Liver (tissue), 9 donors: ENCODE measurements around the gene ITGA11. TPM values are rescaled to one million over a fixed set of nuclear protein-coding genes. Genes with fewer than 3 reads are reported as not detected.

Experiments used
- DNase-seq: peaks from one replicate; pipeline ENCODE4 v3.0.0-alpha.2; 2017; ENCODE audit warnings: low spot score
- H3K27ac ChIP-seq, 2 donors: one replicate each; pipeline ENCODE4 v1.7.0; 2013; ENCODE audit warnings: inconsistent platforms in 2 of 2, low read length in 2 of 2, control low read depth in 1 of 2, low read depth in 1 of 2, mild to moderate bottlenecking in 1 of 2
- H3K27me3 ChIP-seq, 4 donors: one replicate each; pipeline versions ENCODE4 v1.6.1 to v1.7.0; 2013; ENCODE audit warnings: low read length in 3 of 4, inconsistent platforms in 1 of 4, mild to moderate bottlenecking in 1 of 4, moderate library complexity in 1 of 4; ENCODE audit not compliant: control insufficient read depth in 4 of 4, insufficient read depth in 4 of 4
- H3K36me3 ChIP-seq, 4 donors: one replicate each; pipeline versions ENCODE4 v1.6.1 to v1.7.0; 2013; ENCODE audit warnings: low read length in 3 of 4, mild to moderate bottlenecking in 3 of 4, low read depth in 1 of 4, moderate library complexity in 1 of 4; ENCODE audit not compliant: control insufficient read depth in 4 of 4, insufficient read depth in 3 of 4
- H3K4me1 ChIP-seq, 4 donors: one replicate each; pipeline versions ENCODE4 v1.6.1 to v1.7.0; 2013; ENCODE audit warnings: low read length in 3 of 4, mild to moderate bottlenecking in 3 of 4, moderate library complexity in 1 of 4; ENCODE audit not compliant: control insufficient read depth in 4 of 4, insufficient read depth in 4 of 4
- H3K4me3 ChIP-seq, 3 donors: one replicate each; pipeline versions ENCODE4 v1.6.1 to v1.7.0; 2013; ENCODE audit warnings: low read length in 3 of 3, control low read depth in 1 of 3, low read depth in 1 of 3, mild to moderate bottlenecking in 1 of 3
- H3K9ac ChIP-seq, 2 donors: one replicate each; pipeline ENCODE4 v1.7.0; 2013; ENCODE audit warnings: low read length in 2 of 2, mild to moderate bottlenecking in 2 of 2, moderate library complexity in 2 of 2, control low read depth in 1 of 2, low read depth in 1 of 2
- H3K9me3 ChIP-seq, 4 donors: one replicate each; pipeline versions ENCODE4 v1.6.1 to v1.7.0; 2013; ENCODE audit warnings: low read length in 3 of 4; ENCODE audit not compliant: control insufficient read depth in 4 of 4
- EGR1 ChIP-seq, 2 donors: IDR thresholded peaks; 2 replicates each; pipeline ENCODE4 v1.6.1; 2016 to 2018; ENCODE audit warnings: antibody characterized with exemption in 2 of 2, low read depth in 2 of 2
- FOXA1 ChIP-seq: IDR thresholded peaks from 2 replicates; pipeline ENCODE4 v1.6.1; 2016; ENCODE audit warnings: antibody characterized with exemption
- FOXA2 ChIP-seq: IDR thresholded peaks from 2 replicates; pipeline ENCODE4 v1.6.1; 2016; ENCODE audit warnings: antibody characterized with exemption
- GABPA ChIP-seq, 2 donors: IDR thresholded peaks in 1 of 2; conservative IDR thresholded peaks in 1 of 2; 2 replicates each; pipeline ENCODE4 v1.6.1; 2016; ENCODE audit warnings: antibody characterized with exemption in 2 of 2, mild to moderate bottlenecking in 1 of 2, moderate library complexity in 1 of 2
- HNF4A ChIP-seq, 2 donors: conservative IDR thresholded peaks; 2 replicates each; pipeline ENCODE4 v1.6.1; 2016; ENCODE audit warnings: antibody characterized with exemption in 2 of 2, mild to moderate bottlenecking in 2 of 2
- HNF4G ChIP-seq: IDR thresholded peaks from 2 replicates; pipeline ENCODE4 v1.6.1; 2016; ENCODE audit warnings: antibody characterized with exemption
- JUND ChIP-seq, 2 donors: IDR thresholded peaks; 2 replicates each; pipeline ENCODE4 v1.6.1; 2016; ENCODE audit warnings: antibody characterized with exemption in 2 of 2
- NR2F2 ChIP-seq: IDR thresholded peaks from 2 replicates; pipeline ENCODE4 v1.6.1; 2016; ENCODE audit warnings: antibody characterized with exemption
- RAD21 ChIP-seq, 2 donors: IDR thresholded peaks; 2 replicates each; pipeline ENCODE4 v1.6.1; 2016; ENCODE audit warnings: antibody characterized with exemption in 2 of 2, mild to moderate bottlenecking in 2 of 2
- RXRA ChIP-seq, 2 donors: IDR thresholded peaks; 2 replicates each; pipeline ENCODE4 v1.6.1; 2017 to 2018; ENCODE audit warnings: antibody characterized with exemption in 2 of 2, mild to moderate bottlenecking in 1 of 2
- SP1 ChIP-seq: IDR thresholded peaks from 2 replicates; pipeline ENCODE4 v1.6.1; 2018; ENCODE audit warnings: antibody characterized with exemption, mild to moderate bottlenecking
- TAF1 ChIP-seq: conservative IDR thresholded peaks from 2 replicates; pipeline ENCODE4 v1.6.1; 2016; ENCODE audit warnings: antibody characterized with exemption, mild to moderate bottlenecking
- YY1 ChIP-seq: IDR thresholded peaks from 2 replicates; pipeline ENCODE4 v1.6.1; 2016; ENCODE audit warnings: antibody characterized with exemption, mild to moderate bottlenecking
- WGBS: extraction: QIAGEN DNeasy Blood & Tissue Kit; methylation state at CpG from one replicate; pipeline ENCODE4 v1.1.7; 2013; 5-methylcytosine and 5-hydroxymethylcytosine counted together
- polyA plus RNA-seq, 2 donors: library from polyadenylated mRNA; stranded (reverse) in 1 of 2; unstranded in 1 of 2; fragments of 200-250 nt in 1 of 2; fragments of >200 nt in 1 of 2; fragmentation: Nextera tagmentation in 1 of 2; extraction: Ambion mirVana in 1 of 2; gene quantifications; one replicate each; pipeline versions ENCODE4 v1.2.1 to v1.2.3, GENCODE V29; 2013 to 2015
- total RNA-seq, 2 donors: library from RNA; depleted of rRNA; stranded (reverse); fragments of >200 nt; gene quantifications; one replicate each; pipeline ENCODE4 v1.2.3, GENCODE V29; 2014
- TF ChIP-seq, protein P1 (sequence below): IDR thresholded peaks from 2 replicates; pipeline ENCODE4 v1.6.1; 2016; ENCODE audit warnings: antibody characterized with exemption
- TF ChIP-seq, protein P2 (sequence below): IDR thresholded peaks from 2 replicates; pipeline ENCODE4 v1.6.1; 2016; ENCODE audit warnings: antibody characterized with exemption
- TF ChIP-seq, protein P3 (sequence below): fragments of 150-350 bp; IDR thresholded peaks from 2 replicates; pipeline ENCODE4 v1.5.1; 2017; ENCODE audit warnings: improper control_type of control experiment, low read depth, low read length; ENCODE audit not compliant: missing input control
- TF ChIP-seq, protein P4 (sequence below): IDR thresholded peaks from 2 replicates; pipeline ENCODE4 v1.6.1; 2016; ENCODE audit warnings: antibody characterized with exemption, mild to moderate bottlenecking
- TF ChIP-seq, protein P5 (sequence below): IDR thresholded peaks from 2 replicates; pipeline ENCODE4 v1.6.1; 2016; ENCODE audit warnings: antibody characterized with exemption
- donor health status: healthy.
- donor health status: healthy.
- donor health status: healthy.
- donor health status: healthy.
- donor health status: healthy.

The ITGA11 gene
- total and polyA plus RNA-seq, 4 donors = 0.32 to 1.0 (median 0.67) TPM

DNA sequence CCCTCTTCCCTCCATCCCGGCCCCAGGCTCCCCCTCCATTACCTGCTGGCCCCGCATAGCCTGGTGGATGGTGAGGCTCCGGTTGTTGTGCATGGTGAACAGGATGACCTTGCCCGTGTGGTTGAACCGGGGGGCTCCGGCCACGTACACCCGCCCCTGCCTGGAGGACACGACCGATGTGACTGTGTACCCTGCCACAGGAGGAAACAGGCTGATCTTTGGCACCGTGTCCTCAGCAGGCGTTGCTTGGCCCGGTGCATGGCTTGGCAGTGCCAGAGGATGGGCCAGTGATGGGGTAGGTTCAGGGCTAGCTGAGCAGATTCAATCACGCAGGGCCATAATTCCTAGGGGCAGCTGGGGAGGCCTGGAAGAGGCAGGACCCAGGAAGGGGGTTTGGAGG is 96.3 kb downstream of the ITGA11 start:
- no peaks in the 10 kb centered on the region for H3K36me3 ChIP-seq
- H3K4me3 ChIP-seq = no peak overlapping the region
- no peaks in the 10 kb centered on the region for H3K4me1 ChIP-seq
- 66% methylated on average over 14 of the region's 14 CpGs for WGBS
- no peak for DNase-seq
- H3K27ac ChIP-seq = no peak overlapping the region
- H3K9ac ChIP-seq = no peak overlapping the region
- TF ChIP-seq, protein P1, sequence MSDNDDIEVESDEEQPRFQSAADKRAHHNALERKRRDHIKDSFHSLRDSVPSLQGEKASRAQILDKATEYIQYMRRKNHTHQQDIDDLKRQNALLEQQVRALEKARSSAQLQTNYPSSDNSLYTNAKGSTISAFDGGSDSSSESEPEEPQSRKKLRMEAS = no peak
- TF ChIP-seq, protein P2, sequence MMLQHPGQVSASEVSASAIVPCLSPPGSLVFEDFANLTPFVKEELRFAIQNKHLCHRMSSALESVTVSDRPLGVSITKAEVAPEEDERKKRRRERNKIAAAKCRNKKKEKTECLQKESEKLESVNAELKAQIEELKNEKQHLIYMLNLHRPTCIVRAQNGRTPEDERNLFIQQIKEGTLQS = no peak
- no peak for TF ChIP-seq GABPA (IDR thresholded peaks at IDR 0.05 in 1 of 2, conservative IDR thresholded peaks at IDR 0.05 in 1 of 2)
- TF ChIP-seq, protein P3, sequence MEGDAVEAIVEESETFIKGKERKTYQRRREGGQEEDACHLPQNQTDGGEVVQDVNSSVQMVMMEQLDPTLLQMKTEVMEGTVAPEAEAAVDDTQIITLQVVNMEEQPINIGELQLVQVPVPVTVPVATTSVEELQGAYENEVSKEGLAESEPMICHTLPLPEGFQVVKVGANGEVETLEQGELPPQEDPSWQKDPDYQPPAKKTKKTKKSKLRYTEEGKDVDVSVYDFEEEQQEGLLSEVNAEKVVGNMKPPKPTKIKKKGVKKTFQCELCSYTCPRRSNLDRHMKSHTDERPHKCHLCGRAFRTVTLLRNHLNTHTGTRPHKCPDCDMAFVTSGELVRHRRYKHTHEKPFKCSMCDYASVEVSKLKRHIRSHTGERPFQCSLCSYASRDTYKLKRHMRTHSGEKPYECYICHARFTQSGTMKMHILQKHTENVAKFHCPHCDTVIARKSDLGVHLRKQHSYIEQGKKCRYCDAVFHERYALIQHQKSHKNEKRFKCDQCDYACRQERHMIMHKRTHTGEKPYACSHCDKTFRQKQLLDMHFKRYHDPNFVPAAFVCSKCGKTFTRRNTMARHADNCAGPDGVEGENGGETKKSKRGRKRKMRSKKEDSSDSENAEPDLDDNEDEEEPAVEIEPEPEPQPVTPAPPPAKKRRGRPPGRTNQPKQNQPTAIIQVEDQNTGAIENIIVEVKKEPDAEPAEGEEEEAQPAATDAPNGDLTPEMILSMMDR = no peak
- no peak for TF ChIP-seq EGR1 (IDR thresholded peaks at IDR 0.05; ENCODE audit: low read depth in 2 of 2)
- H3K9me3 ChIP-seq = no peaks in the 10 kb centered on the region
- H3K27me3 ChIP-seq = no peaks in the 10 kb centered on the region

DNA sequence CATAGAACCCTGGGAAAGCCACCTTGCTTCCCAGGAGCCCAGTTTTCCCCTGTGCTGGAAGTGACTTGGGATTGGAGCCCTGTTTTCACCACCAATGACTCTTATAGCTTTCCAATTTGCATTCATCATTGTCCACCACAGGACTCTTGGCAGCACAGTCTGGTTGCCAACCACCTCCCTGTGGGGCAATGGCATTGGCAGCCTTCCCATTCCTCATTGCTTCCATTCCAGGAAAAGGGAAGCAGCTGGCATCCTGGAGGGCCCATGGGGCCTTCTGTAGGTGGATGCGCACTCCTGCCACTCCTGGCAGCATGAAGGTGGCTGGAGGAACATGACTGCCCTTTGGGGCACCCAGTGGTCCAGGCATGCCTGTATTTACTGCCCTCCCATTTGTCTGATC is 96.7 kb downstream of the ITGA11 start:
- Histone ChIP-seq H3K4me1 (no peaks in the 10 kb centered on the region), H3K4me3 (no peak overlapping the region), H3K27me3 (no peaks in the 10 kb centered on the region), H3K27ac (no peak overlapping the region), H3K36me3 (no peaks in the 10 kb centered on the region), H3K9me3 (no peaks in the 10 kb centered on the region), H3K9ac (no peak overlapping the region)
- DNase-seq = no peak
- TF ChIP-seq HNF4A (conservative IDR thresholded peaks at IDR 0.05) (no peak), YY1 (no peak), RXRA (IDR thresholded peaks at IDR 0.05) (no peak), HNF4G (no peak), SP1 (no peak), NR2F2 (no peak), EGR1 (IDR thresholded peaks at IDR 0.05; ENCODE audit: low read depth in 2 of 2) (no peak), RAD21 (IDR thresholded peaks at IDR 0.05) (no peak), FOXA2 (no peak), JUND (IDR thresholded peaks at IDR 0.05) (no peak), GABPA (IDR thresholded peaks at IDR 0.05 in 1 of 2, conservative IDR thresholded peaks at IDR 0.05 in 1 of 2) (no peak), TAF1 (no peak), FOXA1 (no peak)
- TF ChIP-seq, protein P4, sequence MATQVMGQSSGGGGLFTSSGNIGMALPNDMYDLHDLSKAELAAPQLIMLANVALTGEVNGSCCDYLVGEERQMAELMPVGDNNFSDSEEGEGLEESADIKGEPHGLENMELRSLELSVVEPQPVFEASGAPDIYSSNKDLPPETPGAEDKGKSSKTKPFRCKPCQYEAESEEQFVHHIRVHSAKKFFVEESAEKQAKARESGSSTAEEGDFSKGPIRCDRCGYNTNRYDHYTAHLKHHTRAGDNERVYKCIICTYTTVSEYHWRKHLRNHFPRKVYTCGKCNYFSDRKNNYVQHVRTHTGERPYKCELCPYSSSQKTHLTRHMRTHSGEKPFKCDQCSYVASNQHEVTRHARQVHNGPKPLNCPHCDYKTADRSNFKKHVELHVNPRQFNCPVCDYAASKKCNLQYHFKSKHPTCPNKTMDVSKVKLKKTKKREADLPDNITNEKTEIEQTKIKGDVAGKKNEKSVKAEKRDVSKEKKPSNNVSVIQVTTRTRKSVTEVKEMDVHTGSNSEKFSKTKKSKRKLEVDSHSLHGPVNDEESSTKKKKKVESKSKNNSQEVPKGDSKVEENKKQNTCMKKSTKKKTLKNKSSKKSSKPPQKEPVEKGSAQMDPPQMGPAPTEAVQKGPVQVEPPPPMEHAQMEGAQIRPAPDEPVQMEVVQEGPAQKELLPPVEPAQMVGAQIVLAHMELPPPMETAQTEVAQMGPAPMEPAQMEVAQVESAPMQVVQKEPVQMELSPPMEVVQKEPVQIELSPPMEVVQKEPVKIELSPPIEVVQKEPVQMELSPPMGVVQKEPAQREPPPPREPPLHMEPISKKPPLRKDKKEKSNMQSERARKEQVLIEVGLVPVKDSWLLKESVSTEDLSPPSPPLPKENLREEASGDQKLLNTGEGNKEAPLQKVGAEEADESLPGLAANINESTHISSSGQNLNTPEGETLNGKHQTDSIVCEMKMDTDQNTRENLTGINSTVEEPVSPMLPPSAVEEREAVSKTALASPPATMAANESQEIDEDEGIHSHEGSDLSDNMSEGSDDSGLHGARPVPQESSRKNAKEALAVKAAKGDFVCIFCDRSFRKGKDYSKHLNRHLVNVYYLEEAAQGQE = no peak
- TF ChIP-seq, protein P5, sequence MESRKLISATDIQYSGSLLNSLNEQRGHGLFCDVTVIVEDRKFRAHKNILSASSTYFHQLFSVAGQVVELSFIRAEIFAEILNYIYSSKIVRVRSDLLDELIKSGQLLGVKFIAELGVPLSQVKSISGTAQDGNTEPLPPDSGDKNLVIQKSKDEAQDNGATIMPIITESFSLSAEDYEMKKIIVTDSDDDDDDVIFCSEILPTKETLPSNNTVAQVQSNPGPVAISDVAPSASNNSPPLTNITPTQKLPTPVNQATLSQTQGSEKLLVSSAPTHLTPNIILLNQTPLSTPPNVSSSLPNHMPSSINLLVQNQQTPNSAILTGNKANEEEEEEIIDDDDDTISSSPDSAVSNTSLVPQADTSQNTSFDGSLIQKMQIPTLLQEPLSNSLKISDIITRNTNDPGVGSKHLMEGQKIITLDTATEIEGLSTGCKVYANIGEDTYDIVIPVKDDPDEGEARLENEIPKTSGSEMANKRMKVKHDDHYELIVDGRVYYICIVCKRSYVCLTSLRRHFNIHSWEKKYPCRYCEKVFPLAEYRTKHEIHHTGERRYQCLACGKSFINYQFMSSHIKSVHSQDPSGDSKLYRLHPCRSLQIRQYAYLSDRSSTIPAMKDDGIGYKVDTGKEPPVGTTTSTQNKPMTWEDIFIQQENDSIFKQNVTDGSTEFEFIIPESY = no peak
- TF ChIP-seq, protein P1 = no peak
- TF ChIP-seq, protein P3 = no peak
- TF ChIP-seq, protein P2 = no peak
- 93% methylated on average over 1 of the region's 1 CpG for WGBS
